ENCODE data around the gene PTHLH.

DNA sequence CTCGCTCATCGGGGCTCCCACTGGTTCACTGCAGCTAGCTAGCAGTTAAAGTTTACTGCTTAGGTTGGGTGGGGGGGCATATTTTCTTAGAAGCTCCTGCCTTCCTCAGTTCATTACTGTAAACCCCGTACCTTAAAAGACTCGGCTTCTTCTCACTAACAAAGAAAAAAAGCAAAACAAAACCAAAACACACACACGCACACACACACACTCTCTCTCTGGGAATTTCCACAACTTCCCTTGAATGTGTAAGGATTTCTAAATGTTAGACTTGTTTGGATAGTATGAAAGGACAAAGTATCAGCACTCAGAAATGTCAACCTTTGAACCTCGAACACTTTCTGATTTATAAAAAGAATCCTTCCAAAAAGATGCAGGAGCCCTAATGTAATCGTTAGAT is 927 bp downstream of the PTHLH start:
- TF ChIP-seq, protein P1, sequence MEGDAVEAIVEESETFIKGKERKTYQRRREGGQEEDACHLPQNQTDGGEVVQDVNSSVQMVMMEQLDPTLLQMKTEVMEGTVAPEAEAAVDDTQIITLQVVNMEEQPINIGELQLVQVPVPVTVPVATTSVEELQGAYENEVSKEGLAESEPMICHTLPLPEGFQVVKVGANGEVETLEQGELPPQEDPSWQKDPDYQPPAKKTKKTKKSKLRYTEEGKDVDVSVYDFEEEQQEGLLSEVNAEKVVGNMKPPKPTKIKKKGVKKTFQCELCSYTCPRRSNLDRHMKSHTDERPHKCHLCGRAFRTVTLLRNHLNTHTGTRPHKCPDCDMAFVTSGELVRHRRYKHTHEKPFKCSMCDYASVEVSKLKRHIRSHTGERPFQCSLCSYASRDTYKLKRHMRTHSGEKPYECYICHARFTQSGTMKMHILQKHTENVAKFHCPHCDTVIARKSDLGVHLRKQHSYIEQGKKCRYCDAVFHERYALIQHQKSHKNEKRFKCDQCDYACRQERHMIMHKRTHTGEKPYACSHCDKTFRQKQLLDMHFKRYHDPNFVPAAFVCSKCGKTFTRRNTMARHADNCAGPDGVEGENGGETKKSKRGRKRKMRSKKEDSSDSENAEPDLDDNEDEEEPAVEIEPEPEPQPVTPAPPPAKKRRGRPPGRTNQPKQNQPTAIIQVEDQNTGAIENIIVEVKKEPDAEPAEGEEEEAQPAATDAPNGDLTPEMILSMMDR (IDR thresholded peaks at IDR 0.05): no peak
- TF ChIP-seq POLR2A (IDR thresholded peaks at IDR 0.05) (no peak), POLR2AphosphoS5 (IDR thresholded peaks at IDR 0.05; ENCODE audit: insufficient read depth in 1 of 2, low read depth in 1 of 2) (no peak)
